HCT116 (cell line): ENCODE data around the gene BDKRB1. TPM values are rescaled to one million over a fixed set of nuclear protein-coding genes. Genes with fewer than 3 reads are reported as not detected.

Experiments used
- ATAC-seq: fragments of 200-7000 bp; cut with Tn5 transposase; 2 replicates; pipeline ENCODE4 v1.9.1; 2020; ENCODE audit warnings: mild to moderate bottlenecking, moderate library complexity
- BruUV-seq: library from RNA; stranded (reverse); fragments of 400-500 nt; replicated peaks from 2 replicates; lab custom pipeline; 2021; lab: Mats Ljungman, UMichigan
- CTCF ChIA-PET: fragments of 300-600 bp; sonication (Branson Sonifier 250); formaldehyde crosslinking; loops from one replicate; lab custom pipeline; 2021; ENCODE audit warnings: antibody characterized with exemption; lab: Charles Lee
- POLR2A ChIA-PET: fragments of 300-600, 350-600 bp; sonication (Branson Sonifier 250); formaldehyde crosslinking; loops from one replicate; lab custom pipeline; 2021; ENCODE audit warnings: antibody characterized with exemption; lab: Charles Lee
- RAD21 ChIA-PET, 2 experiments: fragments of 300-600 bp; sonication (Branson Sonifier 250); formaldehyde crosslinking; loops; one replicate each; lab custom pipeline; 2023; ENCODE audit warnings: low total read pairs in 2 of 2; ENCODE audit not compliant: uncharacterized antibody in 2 of 2, unreplicated experiment in 2 of 2, low non-redundant PET in 1 of 2; lab: Charles Lee
- DNase-seq: peaks from one replicate; pipeline ENCODE4 v3.0.0-alpha.2; 2010; ENCODE audit warnings: low read depth, low spot score
- H2AFZ ChIP-seq: fragments of 200-600 bp; shearing (Covaris generic), sonication (generic); 2 replicates; pipeline ENCODE4 v1.6.1; 2017; ENCODE audit warnings: low read depth, mixed run types, mixed read lengths, antibody characterized with exemption, low read length; ENCODE audit not compliant: poor library complexity, severe bottlenecking
- H3K27ac ChIP-seq: 2 replicates; pipeline ENCODE4 v1.5.1; 2012; ENCODE audit warnings: low read depth, low read length
- H3K27me3 ChIP-seq: fragments of 200-600 bp; sonication (generic); 2 replicates; pipeline ENCODE4 v1.6.1; 2016; ENCODE audit warnings: mixed run types, low read length, mixed read lengths; ENCODE audit not compliant: insufficient read depth
- H3K36me3 ChIP-seq, 2 experiments: fragments of 200-500 bp in 1 of 2; fragments of 200-600 bp in 1 of 2; sonication (Bioruptor generic) in 1 of 2; sonication (generic) in 1 of 2; 2 replicates each; pipeline versions ENCODE4 v1.5.1 to v1.6.1; 2014 to 2016; ENCODE audit warnings: low read length in 2 of 2, inconsistent platforms in 1 of 2, mixed read lengths in 1 of 2, mixed run types in 1 of 2; ENCODE audit not compliant: insufficient read depth in 2 of 2, control insufficient read depth in 1 of 2
- H3K4me1 ChIP-seq, 2 experiments: fragments of 200-600 bp in 1 of 2; sonication (generic) in 1 of 2; 2 replicates each; pipeline versions ENCODE4 v1.5.1 to v1.6.1; 2012 to 2017; ENCODE audit warnings: low read length in 2 of 2, inconsistent platforms in 1 of 2, mild to moderate bottlenecking in 1 of 2, mixed read lengths in 1 of 2, mixed run types in 1 of 2, moderate library complexity in 1 of 2; ENCODE audit not compliant: insufficient read depth in 2 of 2, control insufficient read depth in 1 of 2
- H3K4me2 ChIP-seq: fragments of 200-600 bp; sonication (generic); 2 replicates; pipeline ENCODE4 v1.6.1; 2017; ENCODE audit warnings: mixed run types, low read length, mixed read lengths
- H3K4me3 ChIP-seq, 2 experiments: fragments of 200-600 bp in 1 of 2; sonication (generic) in 1 of 2; replicated peaks in 1 of 2; 2 replicates each; pipeline ENCODE4 v1.5.1; 2011 to 2016; ENCODE audit warnings: low read length in 2 of 2, control low read depth in 1 of 2, low read depth in 1 of 2, mild to moderate bottlenecking in 1 of 2, mixed read lengths in 1 of 2, mixed run types in 1 of 2
- H3K79me2 ChIP-seq: fragments of 200-600 bp; sonication (generic); 2 replicates; pipeline ENCODE4 v1.6.1; 2017; ENCODE audit warnings: mild to moderate bottlenecking, mixed run types, low read length, moderate library complexity, mixed read lengths; ENCODE audit not compliant: insufficient read depth
- H3K9ac ChIP-seq: fragments of 200-600 bp; sonication (generic); 2 replicates; pipeline ENCODE4 v1.6.1; 2016; ENCODE audit warnings: low read length, mixed read lengths
- H3K9me2 ChIP-seq: fragments of 200-600 bp; sonication (generic), shearing (Covaris generic); 2 replicates; pipeline ENCODE4 v1.6.1; 2017; ENCODE audit warnings: mixed run types, mild to moderate bottlenecking, moderate library complexity; ENCODE audit not compliant: insufficient read depth
- H3K9me3 ChIP-seq, 2 experiments: fragments of 200-500 bp in 1 of 2; fragments of 200-600 bp in 1 of 2; sonication (Bioruptor generic) in 1 of 2; sonication (generic) in 1 of 2; 2 replicates each; pipeline ENCODE4 v1.6.1; 2014 to 2017; ENCODE audit warnings: low read length in 2 of 2, mixed read lengths in 2 of 2, inconsistent platforms in 1 of 2, low read depth in 1 of 2, mild to moderate bottlenecking in 1 of 2, mixed run types in 1 of 2, moderate library complexity in 1 of 2; ENCODE audit not compliant: control insufficient read depth in 1 of 2, insufficient read depth in 1 of 2
- H4K20me1 ChIP-seq: fragments of 200-600 bp; sonication (generic), shearing (Covaris generic); 2 replicates; pipeline ENCODE4 v1.6.1; 2017; ENCODE audit warnings: mixed run types, mild to moderate bottlenecking, moderate library complexity; ENCODE audit not compliant: insufficient read depth
- ATF3 ChIP-seq: IDR thresholded peaks from 2 replicates; pipeline ENCODE4 v1.6.1; 2012
- CBX3 ChIP-seq: IDR thresholded peaks from 2 replicates; pipeline ENCODE4 v1.6.1; 2012; ENCODE audit warnings: low read depth
- CTCF ChIP-seq, 3 experiments: fragments of 200-600 bp in 1 of 3; sonication (generic) in 1 of 3; IDR thresholded peaks in 2 of 3; conservative IDR thresholded peaks in 1 of 3; 2 replicates each; pipeline ENCODE4 v1.5.1; 2012 to 2017; ENCODE audit warnings: low read depth in 2 of 3, low read length in 2 of 3, antibody characterized with exemption in 1 of 3, borderline replicate concordance in 1 of 3, control low read depth in 1 of 3, mild to moderate bottlenecking in 1 of 3, mixed read lengths in 1 of 3, mixed run types in 1 of 3, moderate library complexity in 1 of 3; ENCODE audit not compliant: insufficient read depth in 1 of 3
- EGR1 ChIP-seq: IDR thresholded peaks from 2 replicates; pipeline ENCODE4 v1.6.1; 2012; ENCODE audit warnings: low read depth
- ELF1 ChIP-seq: IDR thresholded peaks from 2 replicates; pipeline ENCODE4 v1.6.1; 2012; ENCODE audit warnings: low read depth, borderline replicate concordance
- EZH2 ChIP-seq: fragments of 200-600 bp; sonication (generic); IDR thresholded peaks from 2 replicates; pipeline ENCODE4 v1.6.1; 2017; ENCODE audit warnings: antibody characterized with exemption, mixed run types
- EZH2phosphoT487 ChIP-seq: fragments of 200-600 bp; IDR thresholded peaks from 2 replicates; pipeline ENCODE4 v1.6.1; 2018; ENCODE audit warnings: antibody characterized with exemption, borderline replicate concordance
- FOSL1 ChIP-seq: IDR thresholded peaks from 2 replicates; pipeline ENCODE4 v1.6.1; 2012; ENCODE audit warnings: low read depth
- JUND ChIP-seq: IDR thresholded peaks from 2 replicates; pipeline ENCODE4 v1.6.1; 2012
- MAX ChIP-seq: IDR thresholded peaks from 2 replicates; pipeline ENCODE4 v1.6.1; 2012
- POLR2AphosphoS5 ChIP-seq: IDR thresholded peaks from 2 replicates; pipeline ENCODE4 v1.6.1; 2011; ENCODE audit warnings: mild to moderate bottlenecking, low read depth, low read length, moderate library complexity
- REST ChIP-seq: IDR thresholded peaks from 2 replicates; pipeline ENCODE4 v1.6.1; 2012; ENCODE audit warnings: low read depth
- SP1 ChIP-seq: IDR thresholded peaks from 2 replicates; pipeline ENCODE4 v1.6.1; 2012; ENCODE audit warnings: low read depth
- TCF7L2 ChIP-seq: IDR thresholded peaks from 2 replicates; pipeline ENCODE4 v1.7.0; 2011; ENCODE audit warnings: borderline replicate concordance, inconsistent platforms; ENCODE audit not compliant: insufficient read depth, insufficient read length; ENCODE audit errors: extremely low read depth
- YY1 ChIP-seq: IDR thresholded peaks from 2 replicates; pipeline ENCODE4 v1.6.1; 2011; ENCODE audit warnings: low read length, low read depth, moderate library complexity, mild to moderate bottlenecking; ENCODE audit not compliant: insufficient replicate concordance; ENCODE audit errors: extremely low read depth
- ZBTB33 ChIP-seq: IDR thresholded peaks from 2 replicates; pipeline ENCODE4 v1.6.1; 2011; ENCODE audit warnings: mild to moderate bottlenecking, low read length, moderate library complexity; ENCODE audit not compliant: insufficient replicate concordance; ENCODE audit errors: extremely low read depth
- ZFX ChIP-seq: fragments of 450-650 bp; IDR thresholded peaks from 2 replicates; pipeline ENCODE4 v1.6.1; 2017
- ZNF274 ChIP-seq: fragments of 200-500 bp; sonication (Bioruptor generic); IDR thresholded peaks from 2 replicates; pipeline ENCODE4 v1.6.1; 2014; ENCODE audit warnings: mild to moderate bottlenecking, low read depth, low read length, inconsistent platforms
- intact Hi-C: fragments of 100-400 bp; cut with micrococcal nuclease; formaldehyde crosslinking; loops from 2 replicates; pipeline ENCODE4 v1.10.0; 2022
- total RNA-seq: library from RNA; stranded (reverse); gene quantifications from one replicate; pipeline ENCODE4 v1.2.1, GENCODE V29; 2021; ENCODE audit not compliant: unreplicated experiment

Gene BDKRB1
- total RNA-seq, 1 experiment from 2014 or later, result not detected

GRCh38 chr14:96286251-96286650 is 30.2 kb downstream of the BDKRB1 start:
- no peak for DNase-seq
- H3K79me2 ChIP-seq, result no peaks in the 10 kb centered on the region

More at GRCh38 chr14:96286251-96286650, 30.2 kb downstream of the BDKRB1 start:
- Histone ChIP-seq H3K9me3 (no peaks in the 10 kb centered on the region), H3K4me1 (no peaks in the 10 kb centered on the region), H3K4me3 (no peak overlapping the region), H3K9me2 (no peaks in the 10 kb centered on the region), H3K4me2 (no peak overlapping the region), H3K36me3 (0 out of 4 replicates have a peak, but pooled peaks cover 0 to 5% of the 10 kb centered on the region in 2 experiments), H3K27me3 (no peaks in the 10 kb centered on the region), H3K9ac (no peak overlapping the region), H2AFZ (no peak overlapping the region), H4K20me1 (no peaks in the 10 kb centered on the region), H3K27ac (no peak overlapping the region)
- ChIA-PET POLR2A (interaction anchor here (0.6 kb wide), 1 partner anchor 246 kb away, joined by 3 read pairs; no protein-coding TSS in a partner anchor), RAD21 (no interaction called here), CTCF (interaction anchor here (1.4 to 1.6 kb wide), 2 partner anchors 10 to 18 kb away, joined by 4 read pairs; no protein-coding TSS in a partner anchor)
- intact Hi-C loops, result no loop called here
- ATAC-seq, result no peak
- no TSS peak for BruUV-seq
- TF ChIP-seq REST (no peak), CTCF (IDR thresholded peaks at IDR 0.05 in 2 of 3, conservative IDR thresholded peaks at IDR 0.05 in 1 of 3; ENCODE audit: borderline replicate concordance in 1 of 3, insufficient read depth in 1 of 3, low read depth in 2 of 3, low read length in 2 of 3) (no peak), ZNF274 (no peak), EZH2 (no peak), ZFX (no peak), ELF1 (no peak), EGR1 (no peak), YY1 (no peak), SP1 (no peak), FOSL1 (no peak), JUND (no peak), TCF7L2 (no peak), ZBTB33 (no peak), EZH2phosphoT487 (no peak), MAX (no peak), CBX3 (no peak), POLR2AphosphoS5 (no peak), ATF3 (no peak)
